GM12878 (cell line): ENCODE measurements around the gene ART3. TPM values are rescaled to one million over a fixed set of nuclear protein-coding genes. Genes with fewer than 3 reads are reported as not detected.

Experiments used
- CBX5 ChIP-seq: sonication (generic); IDR thresholded peaks from 2 replicates; pipeline ENCODE4 v1.6.1; 2016; ENCODE audit warnings: low read depth, moderate library complexity, mild to moderate bottlenecking, inconsistent platforms
- CEBPZ ChIP-seq: fragments of 150-350 bp; IDR thresholded peaks from 2 replicates; pipeline ENCODE4 v1.6.1; 2016; ENCODE audit warnings: low read depth, low read length
- CREM ChIP-seq: IDR thresholded peaks from 2 replicates; pipeline ENCODE4 v1.6.1; 2014; ENCODE audit warnings: antibody characterized with exemption, low read depth
- EGR1 ChIP-seq, 2 experiments: IDR thresholded peaks; 1 replicate in 1 of 2; 2 replicates in 1 of 2; pipeline ENCODE4 v1.6.1; 2011 to 2012; ENCODE audit warnings: low read depth in 2 of 2, low read length in 2 of 2, borderline replicate concordance in 1 of 2, mild to moderate bottlenecking in 1 of 2, moderate library complexity in 1 of 2
- HCFC1 ChIP-seq: fragments of 150-350 bp; IDR thresholded peaks from 2 replicates; pipeline ENCODE4 v1.6.1; 2014; ENCODE audit warnings: low read length
- IKZF2 ChIP-seq, 2 experiments: fragments of 450-650 bp; IDR thresholded peaks; 2 replicates each; pipeline ENCODE4 v1.6.1; 2017; ENCODE audit warnings: mild to moderate bottlenecking in 2 of 2, moderate library complexity in 2 of 2
- IRF3 ChIP-seq: fragments of 450-650 bp; IDR thresholded peaks from 2 replicates; pipeline ENCODE4 v1.6.1; 2014; ENCODE audit warnings: mild to moderate bottlenecking
- MYC ChIP-seq: IDR thresholded peaks from 2 replicates; pipeline ENCODE4 v1.6.1; 2011; ENCODE audit warnings: mild to moderate bottlenecking, low read length, moderate library complexity, inconsistent platforms; ENCODE audit not compliant: insufficient read depth, insufficient replicate concordance, insufficient read length, severe bottlenecking
- SREBF1 ChIP-seq: IDR thresholded peaks from 2 replicates; pipeline ENCODE4 v1.6.1; 2012; ENCODE audit warnings: mild to moderate bottlenecking, low read length
- SUZ12 ChIP-seq: fragments of 200-600 bp; sonication (generic); IDR thresholded peaks from one replicate; pipeline ENCODE4 v1.6.1; 2018; ENCODE audit warnings: antibody characterized with exemption, mild to moderate bottlenecking; ENCODE audit not compliant: unreplicated experiment
- ZNF207 ChIP-seq: fragments of 450-650 bp; IDR thresholded peaks from 2 replicates; pipeline ENCODE4 v1.6.1; 2014; ENCODE audit warnings: antibody characterized with exemption, mild to moderate bottlenecking, borderline replicate concordance
- ZNF274 ChIP-seq: IDR thresholded peaks from one replicate; pipeline ENCODE4 v1.8.0; 2011; ENCODE audit not compliant: insufficient read length, insufficient read depth
- ZNF622 ChIP-seq: fragments of 450-650 bp; IDR thresholded peaks from 2 replicates; pipeline ENCODE4 v1.6.1; 2017; ENCODE audit warnings: mild to moderate bottlenecking, inconsistent platforms
- polyA plus RNA-seq, 11 experiments: library from polyadenylated mRNA; depleted of rRNA in 4 of 11; unstranded in 6 of 11; stranded (reverse) in 5 of 11; fragments of >200 nt; fragmentation: Nextera tagmentation in 4 of 11; fragmentation: Illumina TruSeq in 1 of 11; extraction: Ambion mirVana in 4 of 11; extraction: Trizol in 1 of 11; gene quantifications; 1 replicate in 1 of 11; 2 replicates in 10 of 11; pipeline versions ENCODE4 v1.2.1 to v1.2.3, GENCODE V29; 2011 to 2016; ENCODE audit warnings: inconsistent platforms in 2 of 11, missing spikeins in 2 of 11, low read depth in 1 of 11
- total RNA-seq, 4 experiments: library from RNA; depleted of rRNA in 3 of 4; stranded (reverse); fragments of >200 nt in 3 of 4; fragmentation: Illumina TruSeq in 1 of 4; extraction: Trizol in 1 of 4; gene quantifications; 2 replicates each; pipeline versions ENCODE4 v1.2.1 to v1.2.3, GENCODE V29; 2013 to 2021
- TF ChIP-seq, protein P1 (sequence below): IDR thresholded peaks from 2 replicates; pipeline ENCODE4 v1.6.1; 2012; ENCODE audit warnings: improper control_type of control experiment, low read depth, low read length; ENCODE audit not compliant: insufficient replicate concordance
- TF ChIP-seq, protein P2 (sequence below): fragments of 450-650 bp; IDR thresholded peaks from 2 replicates; pipeline ENCODE4 v1.6.1; 2016; ENCODE audit warnings: mild to moderate bottlenecking
- TF ChIP-seq, protein P3 (sequence below): IDR thresholded peaks from 2 replicates; pipeline ENCODE4 v1.6.1; 2011; ENCODE audit warnings: borderline replicate concordance, low read depth, mild to moderate bottlenecking, moderate library complexity, mixed read lengths, low read length; ENCODE audit not compliant: insufficient read depth; ENCODE audit errors: extremely low read length

ART3 gene
- total and polyA plus RNA-seq, 10 of the 15 experiments (the other 5 are each of a cell fraction or from before 2014, with no cell fraction given) = 0.18 to 0.50 (median 0.26) TPM; not detected in 6

- TF ChIP-seq, protein P1, sequence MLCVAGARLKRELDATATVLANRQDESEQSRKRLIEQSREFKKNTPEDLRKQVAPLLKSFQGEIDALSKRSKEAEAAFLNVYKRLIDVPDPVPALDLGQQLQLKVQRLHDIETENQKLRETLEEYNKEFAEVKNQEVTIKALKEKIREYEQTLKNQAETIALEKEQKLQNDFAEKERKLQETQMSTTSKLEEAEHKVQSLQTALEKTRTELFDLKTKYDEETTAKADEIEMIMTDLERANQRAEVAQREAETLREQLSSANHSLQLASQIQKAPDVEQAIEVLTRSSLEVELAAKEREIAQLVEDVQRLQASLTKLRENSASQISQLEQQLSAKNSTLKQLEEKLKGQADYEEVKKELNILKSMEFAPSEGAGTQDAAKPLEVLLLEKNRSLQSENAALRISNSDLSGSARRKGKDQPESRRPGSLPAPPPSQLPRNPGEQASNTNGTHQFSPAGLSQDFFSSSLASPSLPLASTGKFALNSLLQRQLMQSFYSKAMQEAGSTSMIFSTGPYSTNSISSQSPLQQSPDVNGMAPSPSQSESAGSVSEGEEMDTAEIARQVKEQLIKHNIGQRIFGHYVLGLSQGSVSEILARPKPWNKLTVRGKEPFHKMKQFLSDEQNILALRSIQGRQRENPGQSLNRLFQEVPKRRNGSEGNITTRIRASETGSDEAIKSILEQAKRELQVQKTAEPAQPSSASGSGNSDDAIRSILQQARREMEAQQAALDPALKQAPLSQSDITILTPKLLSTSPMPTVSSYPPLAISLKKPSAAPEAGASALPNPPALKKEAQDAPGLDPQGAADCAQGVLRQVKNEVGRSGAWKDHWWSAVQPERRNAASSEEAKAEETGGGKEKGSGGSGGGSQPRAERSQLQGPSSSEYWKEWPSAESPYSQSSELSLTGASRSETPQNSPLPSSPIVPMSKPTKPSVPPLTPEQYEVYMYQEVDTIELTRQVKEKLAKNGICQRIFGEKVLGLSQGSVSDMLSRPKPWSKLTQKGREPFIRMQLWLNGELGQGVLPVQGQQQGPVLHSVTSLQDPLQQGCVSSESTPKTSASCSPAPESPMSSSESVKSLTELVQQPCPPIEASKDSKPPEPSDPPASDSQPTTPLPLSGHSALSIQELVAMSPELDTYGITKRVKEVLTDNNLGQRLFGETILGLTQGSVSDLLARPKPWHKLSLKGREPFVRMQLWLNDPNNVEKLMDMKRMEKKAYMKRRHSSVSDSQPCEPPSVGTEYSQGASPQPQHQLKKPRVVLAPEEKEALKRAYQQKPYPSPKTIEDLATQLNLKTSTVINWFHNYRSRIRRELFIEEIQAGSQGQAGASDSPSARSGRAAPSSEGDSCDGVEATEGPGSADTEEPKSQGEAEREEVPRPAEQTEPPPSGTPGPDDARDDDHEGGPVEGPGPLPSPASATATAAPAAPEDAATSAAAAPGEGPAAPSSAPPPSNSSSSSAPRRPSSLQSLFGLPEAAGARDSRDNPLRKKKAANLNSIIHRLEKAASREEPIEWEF = no peak
- TF ChIP-seq, protein P2, sequence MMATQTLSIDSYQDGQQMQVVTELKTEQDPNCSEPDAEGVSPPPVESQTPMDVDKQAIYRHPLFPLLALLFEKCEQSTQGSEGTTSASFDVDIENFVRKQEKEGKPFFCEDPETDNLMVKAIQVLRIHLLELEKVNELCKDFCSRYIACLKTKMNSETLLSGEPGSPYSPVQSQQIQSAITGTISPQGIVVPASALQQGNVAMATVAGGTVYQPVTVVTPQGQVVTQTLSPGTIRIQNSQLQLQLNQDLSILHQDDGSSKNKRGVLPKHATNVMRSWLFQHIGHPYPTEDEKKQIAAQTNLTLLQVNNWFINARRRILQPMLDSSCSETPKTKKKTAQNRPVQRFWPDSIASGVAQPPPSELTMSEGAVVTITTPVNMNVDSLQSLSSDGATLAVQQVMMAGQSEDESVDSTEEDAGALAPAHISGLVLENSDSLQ = peak; percentile 63
- TF ChIP-seq CBX5 (peak; percentile 98), EGR1 (IDR thresholded peaks at IDR 0.05; ENCODE audit: borderline replicate concordance in 1 of 2, low read depth in 2 of 2, low read length in 2 of 2) (peak; percentile 40 to 90), IKZF2 (IDR thresholded peaks at IDR 0.05) (peak; percentile 25 to 61; a peak in 3 of 4 replicates), ZNF622 (no peak), MYC (no peak), SREBF1 (no peak), CREM (peak; percentile 95), CEBPZ (no peak), SUZ12 (no peak), IRF3 (peak; percentile 56), ZNF207 (peak; percentile 84; the same call in 1 of the 2 replicates), HCFC1 (peak; percentile 86), ZNF274 (no peak)
- TF ChIP-seq, protein P3, sequence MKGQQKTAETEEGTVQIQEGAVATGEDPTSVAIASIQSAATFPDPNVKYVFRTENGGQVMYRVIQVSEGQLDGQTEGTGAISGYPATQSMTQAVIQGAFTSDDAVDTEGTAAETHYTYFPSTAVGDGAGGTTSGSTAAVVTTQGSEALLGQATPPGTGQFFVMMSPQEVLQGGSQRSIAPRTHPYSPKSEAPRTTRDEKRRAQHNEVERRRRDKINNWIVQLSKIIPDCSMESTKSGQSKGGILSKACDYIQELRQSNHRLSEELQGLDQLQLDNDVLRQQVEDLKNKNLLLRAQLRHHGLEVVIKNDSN = peak; percentile 15
These were observed 73.8 kb downstream of the ART3 start, which contains the start of gene NUP54 (continued) for GRCh38 chr4:76148142-76148865.
